Measurements from ENCODE around the gene ALG5.
A peak's percentile ranks its signal among the peaks of the same experiment; 100 is the strongest.

The ALG5 gene

DNA sequence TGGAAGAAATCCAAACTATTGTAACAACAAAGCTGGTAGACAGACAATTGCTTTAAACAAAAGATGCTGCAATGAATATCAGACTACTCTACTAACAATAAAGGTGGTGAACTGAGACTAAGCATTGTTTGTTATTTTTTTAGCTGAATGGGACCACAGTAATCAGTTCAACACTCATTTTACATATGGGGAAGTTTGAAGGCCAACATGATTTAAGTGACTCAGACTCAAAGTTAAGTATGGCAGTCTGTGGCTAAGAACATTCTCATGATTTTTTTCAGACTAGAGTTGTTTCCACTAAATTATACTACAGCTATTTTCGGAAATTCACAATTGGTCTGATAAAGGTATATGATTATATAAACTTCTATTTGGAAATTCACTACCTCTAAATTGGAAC is 11.9 kb upstream of the ALG5 start:
- no peak for TF ChIP-seq CTCF (IDR thresholded peaks at IDR 0.05; ENCODE audit: control insufficient read depth, insufficient read depth, low read depth, low read length, missing control alignments)
- no peak overlapping the region for H3K4me3 ChIP-seq (ENCODE audit: control insufficient read depth, low read depth, low read length)
- DNase-seq (ENCODE audit: low read depth), result no peak

DNA sequence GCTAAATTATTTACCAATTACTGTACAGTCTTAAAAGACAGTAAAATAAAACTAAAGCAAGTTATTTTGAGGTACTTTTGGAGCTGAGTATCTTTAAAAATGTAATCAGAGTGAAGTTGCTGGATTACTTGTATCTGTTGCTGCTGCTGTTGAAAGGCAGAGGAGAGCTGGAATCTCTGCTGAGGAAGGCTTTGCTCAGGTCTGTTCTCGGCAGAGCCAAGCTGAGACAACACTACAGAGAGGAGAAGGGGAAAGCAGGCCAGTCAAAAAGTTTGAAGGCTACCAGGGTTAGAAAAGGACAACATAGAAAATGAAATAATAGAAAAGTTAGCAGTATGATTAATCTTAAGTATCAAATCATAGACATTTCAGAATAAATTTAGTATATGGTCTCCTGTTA is 11.3 kb upstream of the ALG5 start:
- no peak overlapping the region for H3K4me3 ChIP-seq (ENCODE audit: control insufficient read depth, low read depth, low read length)
- no peak for TF ChIP-seq CTCF (IDR thresholded peaks at IDR 0.05; ENCODE audit: control insufficient read depth, insufficient read depth, low read depth, low read length, missing control alignments)
- DNase-seq (ENCODE audit: low read depth), result no peak

- no peak for TF ChIP-seq CTCF (IDR thresholded peaks at IDR 0.05; ENCODE audit: control insufficient read depth, insufficient read depth, low read depth, low read length, missing control alignments)
- no peak for DNase-seq (ENCODE audit: low read depth)
- no peak overlapping the region for H3K4me3 ChIP-seq (ENCODE audit: control insufficient read depth, low read depth, low read length)
These were observed 10.6 kb upstream of the ALG5 start for GRCh38 chr13:37009692-37010091.

DNA sequence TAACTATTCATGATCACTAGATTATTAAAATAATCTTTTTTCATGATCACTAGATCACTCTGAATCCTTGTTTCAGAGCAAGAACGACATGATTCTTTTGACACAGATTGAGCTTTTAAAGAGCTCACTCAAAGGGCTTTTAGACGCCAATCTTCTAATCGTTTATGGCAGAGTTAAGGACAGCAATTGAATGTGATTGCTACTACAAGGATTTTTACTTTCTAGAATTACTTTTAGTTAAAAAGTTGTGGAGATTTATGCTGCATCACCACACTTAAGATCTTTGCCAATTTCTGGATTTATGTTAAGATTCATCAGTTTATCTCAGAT is 2.7 kb upstream of the ALG5 start:
- no peak for DNase-seq (ENCODE audit: low read depth)
- H3K4me3 ChIP-seq (ENCODE audit: control insufficient read depth, low read depth, low read length), result peak overlapping the region; percentile 78
- TF ChIP-seq CTCF (IDR thresholded peaks at IDR 0.05; ENCODE audit: control insufficient read depth, insufficient read depth, low read depth, low read length, missing control alignments), result no peak

DNA sequence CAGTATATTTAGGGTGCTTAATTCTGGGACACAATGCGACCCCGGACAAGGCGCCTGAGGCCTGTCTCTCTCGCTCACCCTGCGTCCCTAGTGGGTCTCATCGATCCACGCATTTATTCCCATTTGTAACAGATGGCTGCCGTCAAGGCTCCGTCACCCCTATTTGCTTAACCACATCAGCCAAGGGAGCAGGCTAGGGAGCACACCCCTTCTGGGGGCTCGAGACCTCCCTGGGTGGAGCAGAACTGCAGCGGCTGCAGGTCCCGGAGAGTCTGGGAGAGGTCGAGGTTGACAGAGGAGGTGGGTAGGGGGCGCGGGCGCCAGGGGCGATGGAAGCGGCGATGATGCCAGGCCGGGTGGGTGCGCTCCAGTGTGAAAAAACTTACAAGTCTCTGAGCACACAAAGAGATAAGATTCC is 507 bp downstream of the ALG5 start:
- peak overlapping the region; percentile 92 for H3K4me3 ChIP-seq (ENCODE audit: control insufficient read depth, low read depth, low read length)
- DNase-seq (ENCODE audit: low read depth), result no peak
- TF ChIP-seq CTCF (IDR thresholded peaks at IDR 0.05; ENCODE audit: control insufficient read depth, insufficient read depth, low read depth, low read length, missing control alignments), result no peak

GRCh38 chr13:36997716-36998427 is 1.3 kb downstream of the ALG5 start:
- TF ChIP-seq CTCF (IDR thresholded peaks at IDR 0.05; ENCODE audit: control insufficient read depth, insufficient read depth, low read depth, low read length, missing control alignments), result no peak
- peak overlapping the region; percentile 92 for H3K4me3 ChIP-seq (ENCODE audit: control insufficient read depth, low read depth, low read length)
- DNase-seq (ENCODE audit: low read depth), result no peak

- no peak overlapping the region for H3K4me3 ChIP-seq (ENCODE audit: control insufficient read depth, low read depth, low read length)
- no peak for DNase-seq (ENCODE audit: low read depth)
- TF ChIP-seq CTCF (IDR thresholded peaks at IDR 0.05; ENCODE audit: control insufficient read depth, insufficient read depth, low read depth, low read length, missing control alignments), result no peak
These were observed 6.8 kb downstream of the ALG5 start for GRCh38 chr13:36992362-36992761.
